GM23338 (cell line): Measurements from ENCODE around the gene PTPRN2.

ENCODE experiments used
- CREB1 ChIP-seq: fragments of 250-450 bp; sonication (Bioruptor Pico); IDR thresholded peaks from 2 replicates; pipeline ENCODE4 v1.5.0; 2020; ENCODE audit warnings: low read depth, mild to moderate bottlenecking, moderate library complexity
- CTCF ChIP-seq, 2 experiments: fragments of 200-600 bp in 1 of 2; sonication (generic) in 1 of 2; conservative IDR thresholded peaks; 2 replicates each; pipeline versions ENCODE4 v1.5.1 to v1.6.1; 2016 to 2017; ENCODE audit warnings: antibody characterized with exemption in 2 of 2, low read depth in 2 of 2, mild to moderate bottlenecking in 2 of 2, moderate library complexity in 1 of 2
- ETS1 ChIP-seq: IDR thresholded peaks from 2 replicates; pipeline ENCODE4 v1.6.1; 2016; ENCODE audit warnings: antibody characterized with exemption
- EZH2 ChIP-seq: fragments of 200-600 bp; sonication (generic); IDR thresholded peaks from one replicate; pipeline ENCODE4 v1.8.0; 2017; ENCODE audit warnings: antibody characterized with exemption, mild to moderate bottlenecking, low read depth; ENCODE audit not compliant: unreplicated experiment
- EZH2phosphoT487 ChIP-seq: fragments of 200-600 bp; sonication (generic); IDR thresholded peaks from one replicate; pipeline ENCODE4 v1.8.1; 2018; ENCODE audit warnings: antibody characterized with exemption; ENCODE audit not compliant: unreplicated experiment
- JUNB ChIP-seq: IDR thresholded peaks from one replicate; pipeline ENCODE4 v1.6.1; 2016; ENCODE audit warnings: antibody characterized with exemption; ENCODE audit not compliant: unreplicated experiment
- NANOG ChIP-seq: IDR thresholded peaks from 2 replicates; pipeline ENCODE4 v1.6.1; 2016; ENCODE audit warnings: antibody characterized with exemption, borderline replicate concordance
- POLR2AphosphoS5 ChIP-seq: IDR thresholded peaks from 2 replicates; pipeline ENCODE4 v1.6.1; 2016; ENCODE audit warnings: antibody characterized with exemption, low read depth
- REST ChIP-seq: IDR thresholded peaks from one replicate; pipeline ENCODE4 v1.6.1; 2018; ENCODE audit warnings: antibody characterized with exemption; ENCODE audit not compliant: unreplicated experiment
- STAT1 ChIP-seq: IDR thresholded peaks from one replicate; pipeline ENCODE4 v1.6.1; 2016; ENCODE audit warnings: antibody characterized with exemption; ENCODE audit not compliant: unreplicated experiment

- TF ChIP-seq CTCF (conservative IDR thresholded peaks at IDR 0.05; ENCODE audit: low read depth in 2 of 2) (no peak), STAT1 (no peak), POLR2AphosphoS5 (no peak), EZH2phosphoT487 (no peak), EZH2 (no peak), JUNB (no peak), REST (no peak), ETS1 (no peak), CREB1 (CRISPR knock-in tag) (no peak), NANOG (no peak)
Measured at GRCh38 chr7:158369866-158370265, 217.8 kb downstream of the PTPRN2 start.
